GM21619 (cell line): Measurements from ENCODE around the gene ARID5B.

Experiments used
- ATAC-seq: cut with Tn5 transposase; IDR thresholded peaks from one replicate; pipeline ENCODE4 v1.9.1; 2021; ENCODE audit not compliant: unreplicated experiment

Gene ARID5B

GRCh38 chr10:62121187-62121530, 219.7 kb downstream of the ARID5B start:
- no peak for ATAC-seq

DNA sequence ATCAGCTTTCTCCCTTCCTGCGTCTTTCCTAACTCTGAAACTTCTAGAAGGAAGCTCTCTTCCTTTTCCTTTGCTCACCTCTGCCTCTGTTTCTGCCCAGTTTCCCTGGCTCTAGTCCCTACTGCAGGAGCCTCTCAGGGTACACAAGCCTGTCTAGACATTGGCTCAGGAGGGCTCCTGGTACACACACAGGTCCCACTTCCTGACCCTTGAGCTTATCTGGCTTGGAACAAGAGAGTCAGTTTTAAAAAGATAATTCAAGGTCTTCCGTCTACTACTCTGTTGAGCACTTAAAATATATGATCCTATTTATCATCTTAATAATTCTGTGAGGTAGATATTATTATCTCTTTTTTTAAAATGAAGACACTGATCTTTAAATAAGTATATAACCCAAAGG, 226.5 kb downstream of the ARID5B start:
- ATAC-seq, result no peak

DNA sequence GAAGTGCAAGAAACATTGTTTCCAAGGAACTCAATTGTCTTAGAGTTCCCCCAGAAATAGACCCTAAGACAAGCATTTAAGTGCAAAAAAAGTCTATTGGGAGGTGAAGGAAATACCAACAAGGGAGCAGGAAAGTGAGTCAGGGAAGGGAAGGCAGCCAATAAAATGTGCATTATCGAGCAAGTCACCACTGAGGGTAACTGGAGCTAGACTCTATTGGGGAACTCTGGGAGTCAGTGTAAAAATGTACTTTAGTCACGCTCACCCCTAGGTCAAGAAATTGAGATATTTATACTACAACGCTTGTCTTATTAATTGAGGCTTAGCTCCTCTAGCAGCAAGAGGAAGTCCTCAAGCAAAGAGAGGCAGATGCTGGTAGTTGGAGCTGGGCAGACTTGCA, 229.4 kb downstream of the ARID5B start:
- no peak for ATAC-seq

DNA sequence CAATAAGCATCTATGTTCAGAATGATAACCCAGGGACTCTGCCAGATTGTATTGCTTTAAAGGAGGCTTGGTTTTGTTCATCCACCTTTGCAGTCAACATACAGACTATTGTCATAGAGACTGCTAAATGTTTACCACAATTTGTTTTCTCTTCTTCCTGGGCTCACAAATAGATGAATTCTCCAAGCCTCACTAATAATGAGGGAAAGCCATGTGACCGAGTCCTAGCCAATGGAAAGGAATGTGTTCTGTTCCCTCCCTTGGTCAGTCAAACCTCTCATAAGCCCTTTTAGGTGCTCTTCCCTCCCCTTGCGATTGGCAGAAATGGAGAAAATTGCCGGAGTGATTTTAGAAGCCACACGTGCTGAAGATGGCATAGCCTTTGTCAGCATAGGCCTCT, 230.2 kb downstream of the ARID5B start:
- ATAC-seq, result no peak

DNA sequence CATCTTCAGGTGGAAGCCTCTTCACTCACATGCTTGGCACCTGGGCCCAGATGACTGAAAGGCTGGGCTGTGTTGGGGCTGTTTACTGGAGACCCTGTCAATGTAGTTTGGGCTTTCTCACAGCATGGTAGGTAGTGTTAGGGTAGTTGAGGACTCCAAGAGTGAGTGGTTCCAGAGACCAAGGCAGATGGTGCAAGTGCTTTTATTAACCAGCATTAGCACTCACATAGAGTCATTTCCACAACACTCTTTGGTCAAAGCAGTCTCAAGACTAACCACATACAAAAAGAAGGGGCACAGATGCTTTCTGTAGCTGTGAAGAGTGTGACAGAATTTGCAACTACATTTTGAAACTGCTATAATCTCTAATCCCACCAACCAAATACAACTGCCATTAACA, 232.1 kb downstream of the ARID5B start:
- ATAC-seq, result peak; percentile 93

GRCh38 chr10:62136931-62137330, 235.4 kb downstream of the ARID5B start:
- no peak for ATAC-seq
